Sigmoid colon (tissue), 4 donors: Measurements from ENCODE around the gene COL8A1.

ENCODE experiments used
- CTCF ChIP-seq, 4 experiments: fragments of 450-650 bp in 3 of 4; fragments of 200-600 bp in 1 of 4; IDR thresholded peaks; one replicate each; pipeline ENCODE4 v1.5.1; 2016 to 2019; ENCODE audit warnings: antibody characterized with exemption in 4 of 4, mild to moderate bottlenecking in 3 of 4, moderate library complexity in 2 of 4
- EP300 ChIP-seq, 4 donors: sonication (generic); formaldehyde crosslinking; IDR thresholded peaks; one replicate each; pipeline ENCODE4 v1.6.1; 2017; ENCODE audit warnings: antibody characterized with exemption in 4 of 4
- POLR2A ChIP-seq, 2 donors: fragments of 450-650 bp; IDR thresholded peaks; one replicate each; pipeline ENCODE4 v1.6.1; 2016; ENCODE audit warnings: antibody characterized with exemption in 2 of 2, mild to moderate bottlenecking in 2 of 2, moderate library complexity in 2 of 2
- POLR2AphosphoS5 ChIP-seq, 4 donors: sonication (generic); formaldehyde crosslinking; IDR thresholded peaks; one replicate each; pipeline ENCODE4 v1.6.1; 2017; ENCODE audit warnings: antibody characterized with exemption in 4 of 4

GRCh38 chr3:99848433-99848832 lies 210.0 kb downstream of the COL8A1 start:
- TF ChIP-seq CTCF (IDR thresholded peaks at IDR 0.05) = no peak
- TF ChIP-seq EP300 (IDR thresholded peaks at IDR 0.05) = no peak
- no peak for TF ChIP-seq POLR2A (IDR thresholded peaks at IDR 0.05)
- peak in 1 of 4 donors; percentile 24 for TF ChIP-seq POLR2AphosphoS5 (IDR thresholded peaks at IDR 0.05)
